MM.1S (cell line): ENCODE data around the gene PKIG.

Experiments used
- DNase-seq: peaks from one replicate; pipeline ENCODE4 v3.0.0-alpha.2; 2015
- H2AFZ ChIP-seq: fragments of 300-600 bp; sonication (generic); 2 replicates; pipeline ENCODE4 v1.6.0; 2016; ENCODE audit warnings: antibody characterized with exemption, low read length
- H3F3A ChIP-seq: fragments of 300-600 bp; sonication (generic); 2 replicates; pipeline ENCODE4 v1.6.1; 2016; ENCODE audit warnings: mild to moderate bottlenecking, antibody characterized with exemption, low read length, moderate library complexity, mixed read lengths; ENCODE audit not compliant: insufficient read depth
- H3K27ac ChIP-seq: fragments of 300-600 bp; sonication (generic); 2 replicates; pipeline ENCODE4 v1.5.1; 2016; ENCODE audit warnings: mild to moderate bottlenecking, low read length
- H3K27me3 ChIP-seq: fragments of 300-600 bp; sonication (generic); replicated peaks from 2 replicates; pipeline ENCODE4 v1.6.0; 2016; ENCODE audit warnings: low read length; ENCODE audit not compliant: insufficient read depth
- H3K36me3 ChIP-seq: fragments of 300-600 bp; sonication (generic); replicated peaks from 2 replicates; pipeline ENCODE4 v1.6.1; 2016; ENCODE audit warnings: mild to moderate bottlenecking, low read length, mixed read lengths; ENCODE audit not compliant: insufficient read depth
- H3K4me1 ChIP-seq: fragments of 300-600 bp; sonication (generic); 2 replicates; pipeline ENCODE4 v1.6.1; 2016; ENCODE audit warnings: low read length, mixed read lengths
- H3K4me2 ChIP-seq: fragments of 300-600 bp; sonication (generic); 2 replicates; pipeline ENCODE4 v1.6.0; 2016; ENCODE audit warnings: low read depth, low read length
- H3K4me3 ChIP-seq: fragments of 300-600 bp; sonication (generic); 2 replicates; pipeline ENCODE4 v1.5.1; 2016; ENCODE audit warnings: low read length, mixed read lengths
- H3K79me2 ChIP-seq: fragments of 300-600 bp; sonication (generic); 2 replicates; pipeline ENCODE4 v1.6.1; 2016; ENCODE audit warnings: mixed run types, low read length, mixed read lengths
- H3K9ac ChIP-seq: fragments of 300-600 bp; sonication (generic); 2 replicates; pipeline ENCODE4 v1.6.1; 2016; ENCODE audit warnings: low read length, mixed read lengths
- H3K9me2 ChIP-seq: fragments of 300-600 bp; sonication (generic); replicated peaks from 2 replicates; pipeline ENCODE4 v1.6.1; 2016; ENCODE audit warnings: mild to moderate bottlenecking, low read length, mixed read lengths; ENCODE audit not compliant: insufficient read depth
- H3K9me3 ChIP-seq: fragments of 300-600 bp; sonication (generic); replicated peaks from 2 replicates; pipeline ENCODE4 v1.6.1; 2016; ENCODE audit warnings: mild to moderate bottlenecking, low read length, mixed read lengths; ENCODE audit not compliant: insufficient read depth
- H4K20me1 ChIP-seq: fragments of 300-600 bp; sonication (generic); 2 replicates; pipeline ENCODE4 v1.6.1; 2016; ENCODE audit warnings: mild to moderate bottlenecking, low read length, moderate library complexity, mixed read lengths; ENCODE audit not compliant: insufficient read depth
- CTCF ChIP-seq: fragments of 300-600 bp; sonication (generic); IDR thresholded peaks from 2 replicates; pipeline ENCODE4 v1.5.1; 2016; ENCODE audit warnings: antibody characterized with exemption, low read length, mixed read lengths
- EZH2 ChIP-seq: fragments of 300-600 bp; sonication (generic); optimal IDR thresholded peaks from 2 replicates; pipeline ENCODE3; 2017; ENCODE audit warnings: low read depth, mild to moderate bottlenecking, antibody characterized with exemption, low read length, mixed read lengths
- EZH2phosphoT487 ChIP-seq: fragments of 300-600 bp; sonication (generic); IDR thresholded peaks from 2 replicates; pipeline ENCODE4 v1.6.1; 2018; ENCODE audit warnings: antibody characterized with exemption, low read length

Gene PKIG

GRCh38 chr20:44561876-44562275, 20.5 kb upstream of the PKIG start:
- H3K4me3 ChIP-seq: no peak overlapping the region
- no peak overlapping the region for H3K4me2 ChIP-seq
- no peaks in the 10 kb centered on the region for H3K9me3 ChIP-seq
- H2AFZ ChIP-seq: no peak overlapping the region
- DNase-seq: no peak
- H3K9ac ChIP-seq: no peak overlapping the region
- TF ChIP-seq CTCF (no peak), EZH2 (no peak), EZH2phosphoT487 (no peak)
- H3K9me2 ChIP-seq: no peaks in the 10 kb centered on the region
- H3K79me2 ChIP-seq: no peaks in the 10 kb centered on the region
- peaks cover 18% of the 10 kb centered on the region for H3K4me1 ChIP-seq
- H3K27me3 ChIP-seq: no peaks in the 10 kb centered on the region
- no peaks in the 10 kb centered on the region for H3K36me3 ChIP-seq
- H3K27ac ChIP-seq: no peak overlapping the region
- H4K20me1 ChIP-seq: no peaks in the 10 kb centered on the region
- peaks cover 14% of the 10 kb centered on the region for H3F3A ChIP-seq

- no peak overlapping the region for H3K4me3 ChIP-seq
- peaks cover 3% of the 10 kb centered on the region; the same call in 1 of the 2 replicates for H3K4me1 ChIP-seq
- H3K36me3 ChIP-seq: no peaks in the 10 kb centered on the region
- TF ChIP-seq EZH2: no peak
- TF ChIP-seq CTCF: no peak
- no peak for TF ChIP-seq EZH2phosphoT487
- no peak for DNase-seq
- H3K9me2 ChIP-seq: no peaks in the 10 kb centered on the region
- H3K27ac ChIP-seq: no peak overlapping the region
- H4K20me1 ChIP-seq: no peaks in the 10 kb centered on the region
- no peaks in the 10 kb centered on the region for H3K9me3 ChIP-seq
- H3K4me2 ChIP-seq: no peak overlapping the region
- H3K27me3 ChIP-seq: no peaks in the 10 kb centered on the region
- no peak overlapping the region for H3K9ac ChIP-seq
- H3K79me2 ChIP-seq: no peaks in the 10 kb centered on the region
- H2AFZ ChIP-seq: no peak overlapping the region
- no peaks in the 10 kb centered on the region for H3F3A ChIP-seq
These were observed 16.4 kb upstream of the PKIG start for GRCh38 chr20:44566018-44566417.

- no peaks in the 10 kb centered on the region for H3K36me3 ChIP-seq
- no peak overlapping the region for H3K4me3 ChIP-seq
- no peak for DNase-seq
- H3K4me1 ChIP-seq: no peaks in the 10 kb centered on the region
- H3K9me2 ChIP-seq: no peaks in the 10 kb centered on the region
- H3K79me2 ChIP-seq: no peaks in the 10 kb centered on the region
- no peaks in the 10 kb centered on the region for H3K9me3 ChIP-seq
- TF ChIP-seq CTCF (no peak), EZH2 (no peak), EZH2phosphoT487 (no peak)
- no peak overlapping the region for H2AFZ ChIP-seq
- no peak overlapping the region for H3K27ac ChIP-seq
- no peaks in the 10 kb centered on the region for H4K20me1 ChIP-seq
- H3F3A ChIP-seq: no peaks in the 10 kb centered on the region
- no peak overlapping the region for H3K4me2 ChIP-seq
- no peak overlapping the region for H3K9ac ChIP-seq
- H3K27me3 ChIP-seq: no peaks in the 10 kb centered on the region
These were observed 15.6 kb upstream of the PKIG start for GRCh38 chr20:44566811-44567210.

GRCh38 chr20:44570367-44570766, 12.0 kb upstream of the PKIG start:
- TF ChIP-seq EZH2phosphoT487 (no peak), CTCF (no peak), EZH2 (no peak)

More at GRCh38 chr20:44570367-44570766, 12.0 kb upstream of the PKIG start:
- H2AFZ ChIP-seq: no peak overlapping the region
- no peak overlapping the region for H3K4me2 ChIP-seq
- no peaks in the 10 kb centered on the region for H3K36me3 ChIP-seq
- H3K4me3 ChIP-seq: no peak overlapping the region
- H3F3A ChIP-seq: no peaks in the 10 kb centered on the region
- H3K4me1 ChIP-seq: peaks cover 13% of the 10 kb centered on the region
- no peak overlapping the region for H3K27ac ChIP-seq
- H3K9me2 ChIP-seq: no peaks in the 10 kb centered on the region
- DNase-seq: no peak
- no peaks in the 10 kb centered on the region for H3K27me3 ChIP-seq
- no peak overlapping the region for H3K9ac ChIP-seq
- no peaks in the 10 kb centered on the region for H3K9me3 ChIP-seq
- no peaks in the 10 kb centered on the region for H4K20me1 ChIP-seq
- H3K79me2 ChIP-seq: no peaks in the 10 kb centered on the region
